NOMO-1 treated with dmso at 0.1 percent for 144 hours (cell line): ENCODE data around the gene BUD13.

Experiments used
- DNase-seq: peaks from one replicate; lab custom pipeline; 2025; ENCODE audit not compliant: unreplicated experiment; lab: John Stamatoyannopoulos, UW

Gene BUD13

DNA sequence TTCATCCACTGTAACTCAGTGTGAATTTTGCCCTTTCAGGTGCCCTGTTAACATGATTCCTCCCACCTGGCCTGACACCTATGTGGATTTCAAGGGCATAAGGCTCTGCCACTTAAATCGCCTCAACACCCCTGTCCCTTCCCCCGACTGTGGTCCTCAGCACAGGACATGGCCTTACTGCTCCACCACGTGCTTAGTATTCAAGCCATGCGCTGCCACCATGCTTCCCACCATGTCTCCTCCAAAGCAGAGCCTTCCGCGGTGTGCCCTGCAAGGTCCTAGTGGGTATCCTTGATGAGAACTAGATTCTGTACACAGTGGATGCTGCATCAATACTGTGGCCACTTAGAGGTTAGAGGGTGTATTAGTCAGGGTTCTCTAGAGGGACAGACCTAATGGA is 51.9 kb downstream of the BUD13 start:
- no peak for DNase-seq

DNA sequence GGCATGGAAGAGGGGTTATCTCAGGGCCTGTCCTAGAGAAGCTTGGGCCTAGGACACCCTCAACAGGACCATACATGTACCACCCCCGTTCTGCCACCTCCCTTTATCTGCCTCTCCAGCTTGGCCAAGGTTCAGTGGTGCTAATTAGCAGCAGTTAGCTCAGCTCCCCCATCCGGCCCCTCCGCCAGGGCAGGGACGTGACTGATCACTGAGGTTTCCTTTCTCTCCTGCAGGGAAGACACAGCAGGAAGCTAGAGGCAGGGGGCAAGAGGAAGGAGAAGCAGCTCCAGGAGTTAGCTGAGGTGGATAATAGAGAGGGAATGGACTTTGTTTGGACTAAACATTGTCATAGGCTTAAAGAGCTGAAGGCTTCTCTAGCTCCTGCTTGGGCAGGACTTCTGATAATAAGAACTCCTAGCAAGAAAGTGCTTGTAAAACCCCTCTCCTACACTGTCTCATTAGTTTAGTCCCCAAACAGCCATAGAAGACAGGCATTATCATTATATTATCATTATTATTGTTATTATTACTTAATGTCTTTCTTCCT is 53.8 kb downstream of the BUD13 start:
- no peak for DNase-seq

DNA sequence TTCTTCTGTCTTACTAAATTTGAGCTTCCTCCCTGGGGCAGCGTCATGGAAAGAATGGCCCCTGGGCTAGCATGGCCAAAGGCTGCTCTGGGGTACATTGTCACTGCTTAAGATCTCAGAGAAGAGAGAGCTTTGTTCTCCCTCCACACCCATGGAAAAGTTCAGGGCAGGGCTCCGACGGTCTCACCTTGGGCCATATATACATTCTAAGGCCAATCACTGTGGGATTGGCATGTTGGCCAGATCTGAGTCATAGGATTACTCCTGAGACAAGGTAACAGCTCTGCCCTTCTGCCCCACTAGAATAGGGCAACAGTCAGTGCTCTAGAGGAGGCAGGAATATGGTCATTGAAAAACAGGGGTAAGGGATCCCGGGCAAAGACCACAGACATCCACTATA is 56.2 kb downstream of the BUD13 start:
- no peak for DNase-seq

DNA sequence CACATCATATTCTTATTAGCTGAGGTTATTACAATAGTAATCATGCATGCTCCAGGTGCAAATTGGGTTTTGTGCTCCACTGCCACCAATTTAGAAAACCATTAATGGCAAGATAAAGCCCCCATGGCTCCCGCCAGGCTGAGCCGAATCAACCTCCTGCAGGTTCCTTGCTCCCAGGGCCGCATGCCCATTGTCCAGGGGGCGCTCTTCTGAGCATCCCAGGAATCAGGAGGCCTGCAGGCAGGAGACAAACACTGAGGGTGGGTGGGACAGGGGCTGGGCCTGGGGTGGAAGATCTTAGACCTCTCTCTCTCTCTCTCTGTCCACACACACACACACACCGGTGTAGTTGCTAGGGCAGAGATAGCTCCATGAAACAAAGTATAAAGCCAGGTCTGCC is 57.4 kb downstream of the BUD13 start:
- no peak for DNase-seq

DNA sequence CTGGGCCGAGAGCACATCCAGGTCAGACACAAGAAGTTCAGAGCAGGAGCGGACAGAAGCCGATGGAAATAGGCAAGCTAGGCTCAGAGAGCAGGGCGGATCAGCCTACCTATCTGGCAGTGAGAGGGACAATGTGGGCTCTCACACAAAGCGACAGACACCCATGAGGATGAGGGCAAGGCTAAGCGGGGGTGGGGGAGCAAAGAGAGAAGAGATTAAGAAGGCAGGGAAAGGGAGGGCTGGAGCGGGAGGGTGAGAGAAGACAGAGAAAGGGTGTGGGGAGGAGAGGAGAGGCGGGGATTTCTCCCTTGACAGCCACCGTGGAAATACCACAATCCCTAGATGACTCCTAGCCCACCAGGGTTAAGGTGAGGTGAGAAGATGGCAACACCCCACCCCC is 57.9 kb downstream of the BUD13 start:
- no peak for DNase-seq

DNA sequence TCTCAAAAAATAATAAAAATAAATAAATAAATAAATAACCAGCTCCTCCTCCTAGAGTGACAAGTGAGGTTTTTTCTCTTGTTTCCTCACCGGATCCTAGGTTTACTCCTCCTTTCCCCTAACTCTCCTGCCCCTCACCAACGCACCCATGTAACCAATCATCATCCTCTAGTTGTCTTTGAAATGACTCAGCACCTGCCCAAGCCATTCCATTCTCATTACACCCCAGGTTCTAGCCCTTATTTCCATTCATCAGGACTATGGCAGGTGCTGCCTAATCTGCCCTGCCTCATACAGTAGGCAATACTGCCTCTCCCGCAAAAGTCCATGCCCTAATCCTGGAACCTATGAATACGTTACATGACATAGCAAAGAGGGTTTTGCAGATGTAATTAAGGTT is 60.4 kb downstream of the BUD13 start:
- DNase-seq = no peak

DNA sequence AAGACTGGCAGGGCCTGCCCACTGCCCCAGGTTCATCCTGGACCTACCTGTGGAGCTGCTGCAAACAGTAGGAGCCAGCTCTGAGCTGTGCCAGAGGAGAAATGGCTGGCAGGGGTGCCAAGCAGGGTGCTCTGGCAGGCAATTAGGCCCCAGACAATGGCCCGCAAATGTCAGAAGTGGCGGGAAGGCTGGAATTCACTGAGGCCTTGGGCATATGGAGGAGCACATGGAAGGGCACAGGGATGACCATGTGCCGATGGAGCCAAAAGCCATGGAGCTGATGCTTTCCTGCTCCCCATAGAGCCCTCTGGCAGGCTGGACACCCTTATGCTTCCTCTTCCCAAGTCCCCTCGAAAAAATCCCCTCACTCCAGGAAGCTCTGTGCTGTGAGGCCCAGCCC is 62.0 kb downstream of the BUD13 start:
- DNase-seq = no peak

DNA sequence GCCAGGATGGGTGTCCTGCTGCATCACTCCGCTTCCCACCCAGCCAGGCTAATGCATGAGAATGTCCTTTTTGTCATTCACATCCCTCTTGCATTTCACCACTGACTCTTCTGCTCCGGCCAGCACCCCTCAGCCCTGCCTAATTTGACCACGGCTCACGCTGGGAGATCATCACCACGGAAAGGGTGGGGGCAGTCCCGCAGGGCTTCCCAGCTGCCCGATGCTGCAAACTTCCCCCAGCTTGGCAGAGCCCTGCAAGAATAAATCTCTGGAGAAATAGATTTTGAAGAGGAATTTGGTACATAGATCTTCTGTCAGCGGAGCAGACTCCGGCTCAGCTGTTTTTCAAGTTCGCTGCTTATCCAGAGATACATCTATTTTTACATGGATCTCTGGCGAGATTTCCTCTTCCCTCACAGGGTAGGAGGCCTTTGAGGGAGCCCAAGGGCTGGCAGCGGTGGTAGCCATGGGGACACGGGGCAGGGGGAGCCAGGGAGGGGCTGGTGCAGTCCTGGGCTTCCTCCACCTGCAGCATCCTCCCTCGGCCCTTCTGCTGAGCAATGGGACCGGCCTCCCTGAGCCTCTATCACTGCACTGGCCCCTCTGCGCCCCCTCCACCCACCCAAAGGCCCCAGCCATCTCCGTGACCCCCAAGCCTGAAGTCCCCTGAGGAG is 62.6 kb downstream of the BUD13 start:
- no peak for DNase-seq

DNA sequence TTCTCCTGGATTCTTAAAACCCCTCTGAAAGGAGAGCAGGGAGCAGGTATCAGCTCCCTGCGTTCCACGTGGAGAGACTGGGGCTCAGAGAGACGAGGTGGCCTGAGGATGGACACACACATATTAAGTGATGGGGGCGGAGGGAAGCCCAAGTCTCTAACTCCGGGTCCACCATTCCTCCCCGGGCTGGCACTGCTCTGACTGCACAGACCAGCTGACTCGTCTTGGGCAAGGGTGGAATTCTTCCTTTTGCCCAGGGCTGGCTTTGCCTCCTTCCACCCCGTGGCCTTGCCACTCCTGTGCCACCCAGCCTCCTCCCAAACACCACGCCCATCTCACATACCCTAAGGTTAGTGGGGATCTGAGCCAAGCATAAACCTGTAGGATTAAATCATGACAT is 65.0 kb downstream of the BUD13 start:
- no peak for DNase-seq

DNA sequence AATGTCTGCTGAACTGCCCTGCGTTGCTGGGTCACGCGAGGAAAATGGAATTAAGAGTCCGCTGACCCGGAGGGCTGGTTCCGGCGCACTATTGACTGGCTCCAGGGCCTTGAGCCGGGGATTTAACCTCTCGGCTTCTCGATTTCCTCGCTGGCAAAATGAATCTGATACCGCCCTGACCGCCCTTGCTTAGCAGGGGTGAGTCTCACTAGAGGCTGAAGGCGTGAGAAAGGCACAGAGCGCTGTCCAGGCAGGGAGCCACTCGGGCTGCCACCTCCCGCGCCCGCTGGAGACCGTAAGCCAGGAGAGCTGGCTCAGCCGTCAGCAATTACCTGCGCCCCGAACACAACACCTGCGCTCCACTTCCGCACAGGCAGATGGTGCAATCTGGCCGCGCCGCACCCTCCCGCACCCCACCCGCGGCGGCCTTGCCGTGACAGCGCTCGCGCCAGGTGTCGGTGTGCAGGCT is 65.6 kb downstream of the BUD13 start:
- DNase-seq = no peak

DNA sequence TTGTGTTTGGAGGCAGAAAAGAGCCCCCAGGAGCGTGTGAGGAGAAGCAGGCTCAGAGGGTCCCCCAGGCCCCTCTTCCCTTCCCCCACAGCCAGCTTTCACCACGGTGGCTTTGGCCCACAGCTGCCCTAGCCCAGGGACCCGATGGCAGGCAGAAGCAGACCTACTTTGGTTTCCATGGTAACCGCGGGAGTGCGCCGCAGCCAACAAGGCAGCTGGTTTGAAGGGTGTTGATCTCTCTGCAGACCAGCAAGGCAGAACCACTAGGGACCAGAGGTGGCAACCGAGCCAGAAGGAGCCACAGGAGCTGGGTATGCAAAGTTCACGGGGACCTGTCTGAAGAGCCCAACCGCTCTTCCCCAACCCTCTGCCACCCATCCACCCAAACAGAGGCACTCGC is 69.4 kb downstream of the BUD13 start:
- DNase-seq = no peak

DNA sequence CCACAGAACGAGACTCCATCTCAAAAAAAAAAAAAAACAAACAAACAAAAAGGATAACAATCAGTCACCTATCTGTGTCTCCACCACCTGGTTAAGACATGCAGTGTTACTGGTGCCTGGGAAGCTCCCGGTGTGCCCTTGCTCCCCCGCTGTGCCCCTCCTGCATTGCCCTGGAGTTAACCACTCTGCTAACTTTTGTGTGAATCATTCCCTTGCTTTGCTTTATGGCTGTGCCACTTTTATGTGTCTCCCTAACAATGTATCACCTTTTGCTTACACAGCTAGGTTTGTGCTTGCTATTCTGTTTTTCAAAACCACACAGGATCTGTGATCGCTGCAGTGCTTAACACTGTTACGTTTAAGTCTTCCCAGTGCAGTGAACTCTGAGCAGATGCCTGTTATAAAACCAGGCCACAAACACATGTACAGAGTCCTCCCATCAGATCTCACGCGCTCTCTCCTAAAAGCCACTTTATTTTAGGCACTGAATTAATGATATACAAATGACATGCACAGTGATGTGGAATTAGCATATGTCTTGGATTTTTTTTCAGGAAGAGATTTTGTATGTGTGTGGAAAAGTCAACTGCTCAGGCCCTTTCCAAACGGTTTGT is 69.9 kb downstream of the BUD13 start:
- no peak for DNase-seq

DNA sequence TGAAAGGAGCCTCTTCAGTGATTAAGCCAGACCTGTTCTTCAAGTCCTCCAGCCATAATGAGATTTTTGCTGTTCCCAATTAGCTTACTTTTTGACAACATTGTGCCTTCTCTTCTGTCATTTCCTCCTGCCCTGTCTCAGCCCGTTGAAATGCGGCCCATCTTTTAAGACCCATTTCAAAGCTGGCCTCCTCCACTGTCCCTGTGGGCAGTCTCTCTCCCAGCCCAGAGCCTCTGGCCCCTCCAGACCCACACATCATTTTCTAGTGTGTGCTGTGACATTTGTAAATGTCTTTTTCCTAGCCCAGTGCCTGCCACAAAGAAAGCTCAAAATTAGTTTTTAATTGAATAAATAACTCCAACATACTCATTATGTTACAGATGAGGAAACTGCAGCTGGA is 70.9 kb downstream of the BUD13 start:
- DNase-seq = no peak

DNA sequence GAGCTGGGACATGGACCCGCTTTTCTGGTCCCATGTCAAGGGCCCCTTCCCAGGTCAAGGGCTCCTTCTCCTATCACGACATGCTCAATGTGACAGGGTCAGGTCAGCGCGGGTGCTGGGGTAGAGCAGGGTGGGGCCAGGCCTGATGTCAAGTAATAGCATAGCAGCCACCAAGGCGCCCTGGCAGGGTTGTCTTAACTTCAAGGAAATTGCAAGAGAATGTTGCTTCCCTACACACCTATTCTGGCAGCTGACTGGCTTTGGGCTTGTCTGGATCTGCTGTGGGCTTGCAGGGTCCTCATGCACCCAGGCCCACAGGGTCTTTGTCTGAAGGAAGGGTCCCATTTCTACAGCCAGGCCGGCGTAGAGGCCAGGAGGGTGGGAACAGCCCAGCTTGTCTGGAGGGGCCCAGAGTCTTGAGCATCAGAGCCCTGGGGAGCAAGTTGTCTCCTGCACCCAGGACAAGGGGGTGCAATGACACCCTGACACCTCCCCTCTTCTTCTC is 71.4 kb downstream of the BUD13 start:
- DNase-seq = no peak

DNA sequence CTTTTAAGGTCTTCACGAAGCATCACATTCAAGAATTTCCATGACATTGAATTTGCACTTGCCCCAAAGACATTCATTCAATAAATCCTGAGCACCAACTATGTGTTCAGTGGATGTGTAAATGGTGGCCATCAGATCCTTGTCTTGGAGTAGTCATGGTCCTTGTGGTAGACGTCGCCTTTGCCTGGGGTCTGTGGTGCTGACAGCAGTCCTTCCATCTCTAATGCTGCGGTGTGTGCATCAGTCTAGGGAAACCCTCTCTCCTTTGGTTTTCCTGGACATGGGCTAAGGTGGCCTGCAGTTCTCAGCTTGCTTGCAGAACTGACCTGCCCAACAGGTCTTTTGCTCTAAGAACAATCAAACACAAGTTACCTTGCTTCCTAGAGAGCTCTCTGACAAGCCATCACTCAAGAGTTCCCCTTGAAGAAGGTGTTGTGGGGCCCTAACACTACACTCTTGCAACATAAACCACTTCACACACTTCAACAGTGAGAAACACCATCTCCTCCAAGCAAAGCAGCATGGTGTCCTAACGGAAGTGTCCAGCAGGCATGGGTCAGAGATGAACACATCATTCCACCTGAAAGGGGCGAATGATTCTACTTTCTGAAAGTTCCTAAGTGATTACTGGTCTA is 72.1 kb downstream of the BUD13 start:
- no peak for DNase-seq
